Naive thymus-derived CD4-positive, alpha-beta T cell (primary cell): ENCODE results near the gene MYPN. TPM values are rescaled to one million over a fixed set of nuclear protein-coding genes. Genes with fewer than 3 reads are reported as not detected.
A peak's percentile ranks its signal among the peaks of the same experiment; 100 is the strongest.
"Not testable (repeated sequence)": the region's sequence is repeated elsewhere in the genome, so short reads cannot be mapped to it uniquely, and the experiment has no call there.

Experiments used
- ATAC-seq: fragments of 150-1000 bp; cut with Tn5 transposase; 2 replicates; pipeline ENCODE4 v1.10.0; 2021; ENCODE audit warnings: mild to moderate bottlenecking, moderate library complexity
- CTCF ChIA-PET: fragments of 350-600 bp; sonication (Branson Sonifier 250); formaldehyde crosslinking; loops from one replicate; lab custom pipeline; 2021; ENCODE audit warnings: antibody characterized with exemption; lab: Charles Lee
- POLR2A ChIA-PET: fragments of 350-600 bp; sonication (Branson Sonifier 250); formaldehyde crosslinking; loops from one replicate; lab custom pipeline; 2021; ENCODE audit warnings: antibody characterized with exemption, inconsistent platforms; lab: Charles Lee
- DNase-seq, 9 donors: peaks; one replicate each; pipeline versions ENCODE4 v3.0.0 to v3.0.0-alpha.2; 2020 to 2022; ENCODE audit warnings: mixed read lengths in 1 of 9
- H3K27ac ChIP-seq: one replicate; pipeline ENCODE4 v1.7.0; 2013; ENCODE audit warnings: mild to moderate bottlenecking, low read depth, low read length, moderate library complexity
- H3K27me3 ChIP-seq, 2 donors: one replicate each; pipeline ENCODE4 v1.7.0; 2013; ENCODE audit warnings: low read length in 2 of 2, mild to moderate bottlenecking in 2 of 2, moderate library complexity in 2 of 2; ENCODE audit not compliant: control insufficient read depth in 2 of 2, insufficient read depth in 2 of 2
- H3K36me3 ChIP-seq, 3 experiments: 1 replicate in 2 of 3; 2 replicates in 1 of 3; pipeline ENCODE4 v1.7.0; 2013; ENCODE audit warnings: low read length in 3 of 3, mild to moderate bottlenecking in 3 of 3, moderate library complexity in 1 of 3; ENCODE audit not compliant: insufficient read depth in 3 of 3, control insufficient read depth in 2 of 3
- H3K4me1 ChIP-seq, 2 donors: one replicate each; pipeline ENCODE4 v1.7.0; 2013; ENCODE audit warnings: low read length in 2 of 2, mild to moderate bottlenecking in 2 of 2, moderate library complexity in 1 of 2; ENCODE audit not compliant: control insufficient read depth in 2 of 2, insufficient read depth in 2 of 2
- H3K4me3 ChIP-seq: 2 replicates; pipeline ENCODE4 v1.7.0; 2013; ENCODE audit warnings: mild to moderate bottlenecking, low read length
- H3K9me3 ChIP-seq, 3 experiments: 1 replicate in 2 of 3; 2 replicates in 1 of 3; pipeline ENCODE4 v1.7.0; 2013; ENCODE audit warnings: low read length in 3 of 3; ENCODE audit not compliant: control insufficient read depth in 2 of 3
- H3K27ac Mint-ChIP-seq, 9 donors: one replicate each; pipeline ENCODE4 v1.8.0; 2020 to 2022; ENCODE audit warnings: mixed read lengths in 9 of 9, mild to moderate bottlenecking in 8 of 9, moderate library complexity in 5 of 9, inconsistent platforms in 2 of 9
- H3K27me3 Mint-ChIP-seq, 5 donors: one replicate each; pipeline ENCODE4 v1.8.0; 2021 to 2022; ENCODE audit warnings: mixed read lengths in 5 of 5, mild to moderate bottlenecking in 1 of 5
- H3K36me3 Mint-ChIP-seq, 5 donors: one replicate each; pipeline ENCODE4 v1.8.0; 2020 to 2022; ENCODE audit warnings: mixed read lengths in 5 of 5, mild to moderate bottlenecking in 3 of 5, inconsistent platforms in 1 of 5
- H3K4me1 Mint-ChIP-seq, 7 donors: one replicate each; pipeline ENCODE4 v1.8.0; 2020 to 2022; ENCODE audit warnings: mixed read lengths in 7 of 7, mild to moderate bottlenecking in 3 of 7, inconsistent platforms in 1 of 7
- H3K4me3 Mint-ChIP-seq, 10 donors: one replicate each; pipeline ENCODE4 v1.8.0; 2020 to 2022; ENCODE audit warnings: mild to moderate bottlenecking in 10 of 10, mixed read lengths in 10 of 10, moderate library complexity in 6 of 10, inconsistent platforms in 2 of 10
- H3K9me3 Mint-ChIP-seq, 11 donors: one replicate each; pipeline ENCODE4 v1.8.0; 2020 to 2022; ENCODE audit warnings: mixed read lengths in 11 of 11, mild to moderate bottlenecking in 4 of 11, inconsistent platforms in 1 of 11, moderate library complexity in 1 of 11
- intact Hi-C, 2 donors: fragments of 100-400 bp; cut with micrococcal nuclease; formaldehyde crosslinking; loops; one replicate each; pipeline ENCODE4 v1.15.1; 2023
- polyA plus RNA-seq, 2 donors: library from polyadenylated mRNA; unstranded; fragments of 300-500 nt; fragmentation: Illumina TruSeq; gene quantifications; one replicate each; pipeline ENCODE4 v1.2.3, GENCODE V29; 2021
- total RNA-seq, 6 experiments: library from RNA in 5 of 6; stranded (reverse) in 5 of 6; gene quantifications; 1 replicate in 5 of 6; 2 replicates in 1 of 6; pipeline ENCODE4 v1.2.3 and lab custom pipeline; 2021 to 2026

Gene MYPN
- total and polyA plus RNA-seq, 7 experiments from 2014 or later: not detected

DNA sequence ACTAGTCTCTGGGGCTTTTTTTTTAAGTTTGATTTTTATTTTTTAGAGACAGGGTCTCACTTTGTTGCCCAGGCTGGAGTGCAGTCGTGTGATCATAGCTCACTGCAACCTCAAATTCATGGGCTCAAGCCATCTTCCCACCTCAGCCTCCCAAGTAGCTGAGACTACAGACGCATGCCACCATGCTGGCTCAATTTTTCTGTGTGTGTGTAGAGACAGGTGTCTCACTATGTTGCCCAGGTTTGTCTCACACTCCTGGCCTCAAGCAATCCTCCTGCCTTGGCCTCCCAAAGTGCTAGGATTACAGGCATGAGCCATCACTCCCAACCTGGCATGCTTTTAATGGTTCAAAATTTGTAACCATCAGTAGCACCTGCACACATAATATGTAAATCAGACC, 86.5 kb downstream of the MYPN start:
- POLR2A ChIA-PET, H3K4me3 ChIP-seq, H3K27ac ChIP-seq, H3K27me3 ChIP-seq, H3K9me3 Mint-ChIP-seq, H3K4me1 Mint-ChIP-seq, H3K4me3 Mint-ChIP-seq, H3K4me1 ChIP-seq, H3K9me3 ChIP-seq, H3K27ac Mint-ChIP-seq, ATAC-seq, DNase-seq, H3K36me3 ChIP-seq, H3K36me3 Mint-ChIP-seq, intact Hi-C loops, CTCF ChIA-PET: not testable (repeated sequence)
- peaks cover 22 to 51% (median 42%) of the 10 kb centered on the region in 5 donors for H3K27me3 Mint-ChIP-seq

DNA sequence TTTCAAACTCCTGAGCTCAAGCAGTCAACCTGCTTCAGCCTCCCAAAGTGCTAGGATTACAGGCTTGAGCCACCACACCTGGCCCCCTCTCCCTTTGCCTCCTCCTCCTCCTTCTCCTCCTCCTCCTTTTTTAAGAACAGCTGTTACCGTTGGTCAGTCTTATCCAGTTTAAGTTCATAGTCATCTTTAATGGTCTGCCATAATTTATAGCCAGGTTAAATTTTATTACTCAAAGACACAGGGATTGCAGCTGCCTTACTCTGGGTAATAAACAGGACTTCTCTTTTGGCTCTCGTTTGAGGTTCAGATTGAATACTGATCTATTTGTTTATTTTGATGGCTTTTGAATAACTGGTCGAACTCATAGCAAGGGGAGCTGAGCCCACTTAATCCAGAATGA, 87.4 kb downstream of the MYPN start:
- H3K27ac ChIP-seq: no peak overlapping the region
- DNase-seq (no peak), ATAC-seq (no peak)
- H3K36me3 ChIP-seq: no peaks in the 10 kb centered on the region
- Mint-ChIP-seq H3K36me3 (peaks cover 0 to 4% (median 0%) of the 10 kb centered on the region in 5 donors), H3K27me3 (peaks cover 31 to 55% (median 47%) of the 10 kb centered on the region in 5 donors), H3K4me3 (no peak overlapping the region), H3K27ac (no peak overlapping the region), H3K4me1 (no peaks in the 10 kb centered on the region), H3K9me3 (peaks cover 0 to 5% (median 0%) of the 10 kb centered on the region in 11 donors)
- H3K4me3 ChIP-seq: no peak overlapping the region
- POLR2A ChIA-PET: interaction anchor here (0.5 kb wide), 1 partner anchor 468 kb away, joined by 3 read pairs; no protein-coding TSS in a partner anchor
- H3K27me3 ChIP-seq: peaks cover 0 to 7% of the 10 kb centered on the region in 2 donors
- no peaks in the 10 kb centered on the region for H3K4me1 ChIP-seq
- CTCF ChIA-PET: interaction anchor here (0.5 kb wide), 1 partner anchor 9 kb away, joined by 6 read pairs; no protein-coding TSS in a partner anchor
- intact Hi-C loops: no loop called here
- H3K9me3 ChIP-seq: no peaks in the 10 kb centered on the region

DNA sequence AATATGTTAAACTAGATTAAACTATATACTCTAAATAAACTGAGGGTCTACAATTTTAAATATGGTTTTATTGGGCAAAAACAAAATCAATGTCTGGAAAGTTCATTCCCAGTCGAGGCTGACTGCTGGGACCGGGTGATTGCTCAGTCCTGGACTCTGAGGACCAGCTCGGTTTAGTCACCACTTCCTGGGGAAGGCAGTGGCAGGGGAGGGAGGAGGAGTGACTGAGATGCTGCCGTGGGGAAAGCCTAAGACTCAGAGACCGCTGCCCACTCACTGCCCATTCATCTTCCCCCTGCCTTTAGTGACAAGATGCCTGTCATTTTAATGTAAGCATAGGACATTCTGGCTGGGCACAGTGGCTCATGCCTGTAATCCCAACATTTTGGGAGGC, 93.7 kb downstream of the MYPN start:
- peak; percentile 82 for ATAC-seq
- Histone ChIP-seq H3K27ac (no peak overlapping the region), H3K27me3 (peaks cover 0 to 7% of the 10 kb centered on the region in 2 donors), H3K9me3 (no peaks in the 10 kb centered on the region), H3K36me3 (no peaks in the 10 kb centered on the region), H3K4me3 (no peak overlapping the region), H3K4me1 (no peaks in the 10 kb centered on the region)
- no peak overlapping the region for H3K27ac Mint-ChIP-seq
- no peaks in the 10 kb centered on the region for H3K36me3 Mint-ChIP-seq
- H3K27me3 Mint-ChIP-seq: peaks cover 34 to 52% (median 40%) of the 10 kb centered on the region in 5 donors
- no peak overlapping the region for H3K4me3 Mint-ChIP-seq
- intact Hi-C loops: no loop called here
- CTCF ChIA-PET: interaction anchor here (0.6 to 1.3 kb wide), 4 partner anchors 10 to 52 kb away, joined by 3 to 5 read pairs (median 4); no protein-coding TSS in a partner anchor
- H3K4me1 Mint-ChIP-seq: peaks cover 0 to 5% (median 0%) of the 10 kb centered on the region in 7 donors
- peak in 1 of 9 donors; percentile 23 for DNase-seq
- no peaks in the 10 kb centered on the region for H3K9me3 Mint-ChIP-seq
- POLR2A ChIA-PET: no interaction called here

- H3K9me3 Mint-ChIP-seq: no peaks in the 10 kb centered on the region
- H3K27ac ChIP-seq: no peak overlapping the region
- CTCF ChIA-PET: interaction anchor here (0.6 kb wide), 1 partner anchor 316 kb away, joined by 3 read pairs; no protein-coding TSS in a partner anchor
- H3K36me3 Mint-ChIP-seq: no peaks in the 10 kb centered on the region
- H3K4me1 Mint-ChIP-seq: peaks cover 0 to 4% (median 0%) of the 10 kb centered on the region in 7 donors
- no peaks in the 10 kb centered on the region for H3K4me1 ChIP-seq
- peak overlapping the region in 1 of 9 donors; percentile 22 for H3K27ac Mint-ChIP-seq
- H3K27me3 Mint-ChIP-seq: peaks cover 0 to 36% (median 10%) of the 10 kb centered on the region in 5 donors
- intact Hi-C loops: loop anchor here (1.0 kb wide), 1 partner anchor 420 kb away; no protein-coding TSS in a partner anchor
- no peak for ATAC-seq
- POLR2A ChIA-PET: no interaction called here
- H3K27me3 ChIP-seq: no peaks in the 10 kb centered on the region
- DNase-seq: no peak
- H3K36me3 ChIP-seq: no peaks in the 10 kb centered on the region
- H3K9me3 ChIP-seq: no peaks in the 10 kb centered on the region
- H3K4me3 Mint-ChIP-seq: no peak overlapping the region
- no peak overlapping the region for H3K4me3 ChIP-seq
Observed at GRCh38 chr10:68208424-68209042, 99.2 kb downstream of the MYPN start.

DNA sequence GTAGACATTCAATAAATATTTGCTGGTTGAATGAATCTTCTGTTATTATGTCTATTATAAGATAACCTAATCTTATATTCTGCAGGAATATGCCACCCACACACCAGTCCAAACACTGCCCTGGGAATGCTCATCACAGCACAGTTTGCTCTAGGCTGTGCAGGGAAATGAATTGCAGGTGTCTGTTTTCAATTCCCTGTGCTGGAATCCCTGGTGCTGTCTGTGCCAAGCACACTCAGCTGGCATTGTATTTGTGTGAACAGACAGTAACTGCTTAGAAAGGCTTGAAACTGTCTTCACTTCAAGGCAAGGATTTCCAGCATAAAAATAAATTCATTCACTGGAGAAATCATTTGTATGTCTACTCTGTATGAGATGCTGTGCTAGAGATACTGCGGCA, 102.4 kb downstream of the MYPN start:
- H3K36me3 Mint-ChIP-seq: no peaks in the 10 kb centered on the region
- Histone ChIP-seq H3K4me3 (no peak overlapping the region), H3K9me3 (no peaks in the 10 kb centered on the region), H3K27ac (no peak overlapping the region), H3K4me1 (no peaks in the 10 kb centered on the region), H3K27me3 (no peaks in the 10 kb centered on the region), H3K36me3 (no peaks in the 10 kb centered on the region)
- DNase-seq: no peak
- no peak for ATAC-seq
- no peak overlapping the region for H3K27ac Mint-ChIP-seq
- H3K27me3 Mint-ChIP-seq: peaks cover 0 to 27% (median 0%) of the 10 kb centered on the region in 5 donors
- H3K4me1 Mint-ChIP-seq: peaks cover 0 to 4% (median 0%) of the 10 kb centered on the region in 7 donors
- H3K4me3 Mint-ChIP-seq: no peak overlapping the region
- intact Hi-C loops: loop anchor here (1.0 to 10.0 kb wide), 8 partner anchors 91 to 685 kb away; partner anchors contain the start of genes CCAR1 (in 1 of the 2), HNRNPH3 (in 1 of the 2), PBLD (in 1 of the 2) and RUFY2 (in 1 of the 2)
- no peaks in the 10 kb centered on the region for H3K9me3 Mint-ChIP-seq
- CTCF ChIA-PET: interaction anchor here (0.6 kb wide), 1 partner anchor 137 kb away, joined by 3 read pairs; no protein-coding TSS in a partner anchor
- POLR2A ChIA-PET: no interaction called here

DNA sequence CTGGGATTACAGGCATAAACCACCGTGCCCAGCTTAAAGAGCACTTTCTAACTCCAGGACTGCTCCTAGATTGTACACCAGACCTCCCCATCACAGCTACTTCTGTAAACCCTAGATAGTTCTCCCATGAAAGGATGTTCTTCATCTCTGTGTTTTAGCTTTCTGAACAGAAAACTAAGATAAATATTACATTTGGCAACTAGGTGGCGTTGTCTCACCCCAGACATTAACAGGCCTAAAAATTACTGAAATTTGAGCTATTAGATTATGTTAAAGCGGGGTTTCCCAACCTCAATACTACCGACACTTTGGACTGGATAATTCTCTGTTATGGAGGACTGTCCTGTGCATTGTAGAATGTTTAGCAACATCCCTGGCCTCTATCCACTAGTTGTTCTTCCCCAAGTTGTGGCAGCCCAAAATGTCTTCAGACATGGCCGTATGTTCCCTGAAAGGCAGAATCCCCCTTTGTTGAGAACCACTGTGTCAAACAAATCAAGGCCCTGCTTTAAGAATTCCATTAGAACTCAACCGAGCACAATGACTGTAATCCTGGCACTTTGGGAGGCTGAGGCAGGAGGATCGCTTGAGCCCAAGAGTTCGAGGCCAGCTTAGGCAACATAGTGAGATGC, 103.5 kb downstream of the MYPN start:
- intact Hi-C loops: loop anchor here (1.0 to 10.0 kb wide), 8 partner anchors 89 to 684 kb away; partner anchors contain the start of genes CCAR1 (in 1 of the 2), HNRNPH3 (in 1 of the 2), PBLD (in 1 of the 2) and RUFY2 (in 1 of the 2)
- Histone ChIP-seq H3K4me1 (no peaks in the 10 kb centered on the region), H3K36me3 (no peaks in the 10 kb centered on the region), H3K4me3 (no peak overlapping the region), H3K27me3 (no peaks in the 10 kb centered on the region), H3K27ac (no peak overlapping the region), H3K9me3 (no peaks in the 10 kb centered on the region)
- no peaks in the 10 kb centered on the region for H3K9me3 Mint-ChIP-seq
- ATAC-seq: no peak
- peaks cover 0 to 4% (median 0%) of the 10 kb centered on the region in 7 donors for H3K4me1 Mint-ChIP-seq
- ChIA-PET POLR2A (interaction anchor here (1.1 kb wide), 2 partner anchors 120 to 135 kb away, joined by 3 to 6 read pairs; partner anchors contain the start of genes HNRNPH3 and PBLD), CTCF (interaction anchor here (0.6 to 2.3 kb wide), 7 partner anchors 10 to 357 kb away, joined by 3 to 15 read pairs (median 4); no protein-coding TSS in a partner anchor)
- H3K4me3 Mint-ChIP-seq: no peak overlapping the region
- H3K27me3 Mint-ChIP-seq: peaks cover 0 to 26% (median 0%) of the 10 kb centered on the region in 5 donors
- H3K27ac Mint-ChIP-seq: peak overlapping the region in 1 of 9 donors; percentile 27
- H3K36me3 Mint-ChIP-seq: no peaks in the 10 kb centered on the region
- peak in 5 of 9 donors; percentile 21 to 43 (median 29) for DNase-seq
